ENCODE data around the gene HGFAC. TPM values are rescaled to one million over a fixed set of nuclear protein-coding genes. Genes with fewer than 3 reads are reported as not detected.

The HGFAC gene
- total and polyA plus RNA-seq, 8 donors, result 0.09 to 2.2 (median 0.47) TPM; not detected in 3

DNA sequence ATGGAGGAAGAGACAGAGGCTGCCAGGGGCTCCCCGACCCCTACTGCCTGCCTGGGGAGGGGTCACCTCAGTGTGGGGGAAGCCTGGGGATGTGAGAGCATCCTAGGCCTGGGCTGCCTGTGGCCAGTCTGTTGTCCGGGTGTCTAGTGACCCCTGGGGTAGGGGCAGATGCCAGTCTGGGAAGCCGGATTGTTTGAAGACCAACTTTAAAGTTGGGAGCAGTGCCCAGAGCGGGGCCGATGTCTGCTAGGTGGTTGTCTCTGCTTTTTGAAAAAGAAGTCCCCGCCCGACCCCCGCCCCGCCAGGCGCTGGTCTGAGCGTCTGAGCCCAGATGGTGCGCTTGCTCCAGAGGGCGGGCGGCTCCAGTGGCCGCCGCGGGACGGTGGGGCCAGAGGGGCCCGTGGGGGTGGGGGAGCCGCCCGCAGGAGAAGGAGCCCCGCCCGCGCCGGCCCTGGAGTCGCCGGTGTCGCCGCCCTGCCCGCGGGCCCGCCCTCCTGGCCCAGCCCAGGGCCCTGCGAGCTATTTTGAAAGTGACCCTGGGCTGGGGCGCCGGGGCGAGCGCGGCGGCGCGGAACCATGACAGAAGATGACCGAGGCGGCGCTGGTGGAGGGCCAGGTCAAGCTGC, 21.1 kb downstream of the HGFAC start, which contains the start of gene DOK7:
TSS of gene DOK7 (plus strand) at position 517 of the 626 bp plus-strand sequence. CDS start at position 587, 70 bp downstream.
- FAIRE-seq, result no peak

GRCh38 chr4:3463556-3464348, 22.0 kb downstream of the HGFAC start:
- Histone ChIP-seq H3K9me3 (no peaks in the 10 kb centered on the region), H3K36me3 (no peaks in the 10 kb centered on the region), H3K27me3 (no peaks in the 10 kb centered on the region), H3K4me3 (peak overlapping the region; percentile 36 to 62 (median 52)), H3K27ac (peak overlapping the region in 2 of 4 donors; percentile 74 to 80), H3K4me1 (peaks cover 14 to 24% (median 24%) of the 10 kb centered on the region in 3 donors)
- 20 to 23% methylated on average over 34 to 42 of the region's 43 CpGs for WGBS, 2 donors
- intact Hi-C loops (cut with DNase I), result no loop called here
- ATAC-seq (peak in 1 of 4 donors; percentile 5), DNase-seq (peak in 2 of 6 donors; percentile 52 to 83), FAIRE-seq (no peak)
- TF ChIP-seq, protein P1, sequence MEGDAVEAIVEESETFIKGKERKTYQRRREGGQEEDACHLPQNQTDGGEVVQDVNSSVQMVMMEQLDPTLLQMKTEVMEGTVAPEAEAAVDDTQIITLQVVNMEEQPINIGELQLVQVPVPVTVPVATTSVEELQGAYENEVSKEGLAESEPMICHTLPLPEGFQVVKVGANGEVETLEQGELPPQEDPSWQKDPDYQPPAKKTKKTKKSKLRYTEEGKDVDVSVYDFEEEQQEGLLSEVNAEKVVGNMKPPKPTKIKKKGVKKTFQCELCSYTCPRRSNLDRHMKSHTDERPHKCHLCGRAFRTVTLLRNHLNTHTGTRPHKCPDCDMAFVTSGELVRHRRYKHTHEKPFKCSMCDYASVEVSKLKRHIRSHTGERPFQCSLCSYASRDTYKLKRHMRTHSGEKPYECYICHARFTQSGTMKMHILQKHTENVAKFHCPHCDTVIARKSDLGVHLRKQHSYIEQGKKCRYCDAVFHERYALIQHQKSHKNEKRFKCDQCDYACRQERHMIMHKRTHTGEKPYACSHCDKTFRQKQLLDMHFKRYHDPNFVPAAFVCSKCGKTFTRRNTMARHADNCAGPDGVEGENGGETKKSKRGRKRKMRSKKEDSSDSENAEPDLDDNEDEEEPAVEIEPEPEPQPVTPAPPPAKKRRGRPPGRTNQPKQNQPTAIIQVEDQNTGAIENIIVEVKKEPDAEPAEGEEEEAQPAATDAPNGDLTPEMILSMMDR (IDR thresholded peaks at IDR 0.05), result no peak

More for the DNA sequence above, 21.1 kb downstream of the HGFAC start, which contains the start of gene DOK7:
- ATAC-seq (peak; percentile 29 to 64 (median 55)), DNase-seq (peak; percentile 48 to 84 (median 68))
- Histone ChIP-seq H3K27me3 (no peaks in the 10 kb centered on the region), H3K36me3 (no peaks in the 10 kb centered on the region), H3K9me3 (no peaks in the 10 kb centered on the region), H3K4me3 (peak within 1 kb of the TSS; percentile 36 to 62 (median 52)), H3K4me1 (peaks cover 14 to 24% (median 24%) of the 10 kb centered on the region in 3 donors), H3K27ac (peak within 1 kb of the TSS; percentile 68 to 84 (median 77))
- TF ChIP-seq, protein P1 (IDR thresholded peaks at IDR 0.05), result no peak
- intact Hi-C loops (cut with DNase I), result no loop called here
- 3 to 12% methylated on average over 25 to 44 of the region's 44 CpGs for WGBS, 2 donors

GRCh38 chr4:3464349-3464905, 22.7 kb downstream of the HGFAC start:
- no peaks in the 10 kb centered on the region for H3K9me3 ChIP-seq
- peaks cover 14 to 28% (median 24%) of the 10 kb centered on the region in 3 donors for H3K4me1 ChIP-seq
- H3K36me3 ChIP-seq, result no peaks in the 10 kb centered on the region
- ATAC-seq, result no peak
- peak in 1 of 6 donors; percentile 38 for DNase-seq
- WGBS, 2 donors, result 77 to 83% methylated on average over 15 of the region's 15 CpGs
- intact Hi-C loops (cut with DNase I), result no loop called here
- TF ChIP-seq, protein P1 (IDR thresholded peaks at IDR 0.05), result no peak
- FAIRE-seq, result no peak
- no peaks in the 10 kb centered on the region for H3K27me3 ChIP-seq
- peak overlapping the region in 2 of 4 donors; percentile 61 to 62 for H3K4me3 ChIP-seq
- H3K27ac ChIP-seq, result no peak overlapping the region

GRCh38 chr4:3464911-3465697, 23.3 kb downstream of the HGFAC start:
- no peak overlapping the region for H3K4me3 ChIP-seq
- H3K36me3 ChIP-seq, result no peaks in the 10 kb centered on the region
- H3K4me1 ChIP-seq, result peaks cover 14 to 35% (median 24%) of the 10 kb centered on the region in 3 donors
- 92% methylated on average over 21 of the region's 21 CpGs for WGBS, 2 donors
- DNase-seq, result peak in 2 of 6 donors; percentile 25 to 61
- H3K9me3 ChIP-seq, result no peaks in the 10 kb centered on the region
- H3K27ac ChIP-seq, result no peak overlapping the region
- intact Hi-C loops (cut with DNase I), result no loop called here
- no peaks in the 10 kb centered on the region for H3K27me3 ChIP-seq
- FAIRE-seq, result no peak
- TF ChIP-seq, protein P1 (IDR thresholded peaks at IDR 0.05), result no peak
- no peak for ATAC-seq

All from pancreas (tissue), 10 donors.